HepG2 (cell line): ENCODE results near the gene TUT1. TPM values are rescaled to one million over a fixed set of nuclear protein-coding genes. Genes with fewer than 3 reads are reported as not detected.

ENCODE experiments used
- ATAC-seq: fragments of 200-7000 bp; cut with Tn5 transposase; 3 replicates; pipeline ENCODE4 v1.9.1; 2020; ENCODE audit warnings: mild to moderate bottlenecking, moderate library complexity
- BruUV-seq: library from RNA; stranded (reverse); fragments of 400-500 nt; replicated peaks from 2 replicates; lab custom pipeline; 2021; lab: Mats Ljungman, UMichigan
- CTCF ChIA-PET: fragments of 300-600 bp; formaldehyde crosslinking; extraction: SDS; loops from one replicate; lab custom pipeline; 2021; ENCODE audit warnings: low total read pairs, inconsistent platforms, low intra/inter-chr PET ratio; lab: Yijun Ruan, JAX
- POLR2A ChIA-PET: fragments of 350-600 bp; sonication (Branson Sonifier 250); formaldehyde crosslinking; loops from one replicate; lab custom pipeline; 2020; ENCODE audit warnings: antibody characterized with exemption, inconsistent platforms; lab: Yijun Ruan, JAX
- DNase-seq: peaks from one replicate; pipeline ENCODE4 v3.0.0-alpha.2; 2015; ENCODE audit warnings: low spot score
- FAIRE-seq: peaks from 3 replicates; lab custom pipeline; 2011; peaks lifted over from hg19 to GRCh38; lab: Jason Lieb, UNC
- H2AFZ ChIP-seq: one replicate; pipeline ENCODE4 v1.6.1; 2011; ENCODE audit warnings: low read length, inconsistent platforms
- H3K27ac ChIP-seq: fragments of 300-600 bp; 3 replicates; pipeline ENCODE4 v1.8.0; 2011; ENCODE audit warnings: mixed run types, mild to moderate bottlenecking, mixed read lengths, low read length, inconsistent platforms; ENCODE audit not compliant: insufficient read depth; ENCODE audit errors: extremely low read length
- H3K27me3 ChIP-seq, 2 experiments: fragments of 200-600 bp in 1 of 2; 2 replicates in 1 of 2; 3 replicates in 1 of 2; pipeline versions ENCODE4 v1.6.0 to v1.8.0; 2011; ENCODE audit warnings: low read length in 2 of 2, mild to moderate bottlenecking in 2 of 2, moderate library complexity in 2 of 2, inconsistent platforms in 1 of 2; ENCODE audit not compliant: insufficient read depth in 2 of 2, control insufficient read depth in 1 of 2
- H3K36me3 ChIP-seq, 2 experiments: fragments of 200-600 bp in 1 of 2; replicated peaks in 1 of 2; 2 replicates in 1 of 2; 3 replicates in 1 of 2; pipeline versions ENCODE4 v1.5.1 to v1.8.0; 2011; ENCODE audit warnings: low read length in 2 of 2, inconsistent platforms in 1 of 2; ENCODE audit not compliant: insufficient read depth in 2 of 2, control insufficient read depth in 1 of 2
- H3K4me1 ChIP-seq: 2 replicates; pipeline ENCODE4 v1.5.1; 2012; ENCODE audit warnings: low read length, inconsistent platforms; ENCODE audit not compliant: insufficient read depth
- H3K4me2 ChIP-seq: 2 replicates; pipeline ENCODE4 v1.6.0; 2011; ENCODE audit warnings: low read depth, low read length, inconsistent platforms
- H3K4me3 ChIP-seq, 3 experiments: fragments of 200-600 bp in 1 of 3; sonication (generic), shearing (Covaris generic) in 1 of 3; replicated peaks in 1 of 3; 2 replicates each; pipeline ENCODE4 v1.5.1; 2011 to 2016; ENCODE audit warnings: low read length in 3 of 3, inconsistent platforms in 2 of 3, low read depth in 2 of 3, mild to moderate bottlenecking in 2 of 3, control low read depth in 1 of 3, mixed read lengths in 1 of 3; ENCODE audit not compliant: insufficient read depth in 1 of 3
- H3K79me2 ChIP-seq: one replicate; pipeline ENCODE4 v1.6.1; 2011; ENCODE audit warnings: low read length, inconsistent platforms; ENCODE audit not compliant: insufficient read depth
- H3K9ac ChIP-seq: 2 replicates; pipeline ENCODE4 v1.6.0; 2011; ENCODE audit warnings: mild to moderate bottlenecking, low read depth, low read length, inconsistent platforms; ENCODE audit not compliant: insufficient read depth
- H3K9me3 ChIP-seq: 2 replicates; pipeline ENCODE4 v1.5.1; 2012; ENCODE audit warnings: mild to moderate bottlenecking, low read length
- H4K20me1 ChIP-seq: 2 replicates; pipeline ENCODE4 v1.6.0; 2011; ENCODE audit warnings: inconsistent platforms, mild to moderate bottlenecking, low read length, moderate library complexity; ENCODE audit not compliant: insufficient read depth
- AGO2 ChIP-seq: fragments of 200-400 bp; formaldehyde crosslinking; optimal IDR thresholded peaks from 2 replicates; pipeline ENCODE3; 2017; ENCODE audit warnings: mild to moderate bottlenecking, low read depth, low read length, moderate library complexity
- ELF3 ChIP-seq: IDR thresholded peaks from 2 replicates; pipeline ENCODE4 v1.6.1; 2016; ENCODE audit warnings: missing genetic modification reagents, missing compliant biosample characterization
- FOXC1 ChIP-seq: sonication (generic); formaldehyde crosslinking; IDR thresholded peaks from 2 replicates; pipeline ENCODE4 v1.8.0; 2022; ENCODE audit warnings: mild to moderate bottlenecking, missing genetic modification reagents, borderline replicate concordance
- HDAC1 ChIP-seq: sonication (generic); formaldehyde crosslinking; IDR thresholded peaks from 2 replicates; pipeline ENCODE4 v1.5.1; 2020; ENCODE audit warnings: mild to moderate bottlenecking, missing genetic modification reagents
- MEIS1 ChIP-seq: sonication (generic); formaldehyde crosslinking; IDR thresholded peaks from 2 replicates; pipeline ENCODE4 v1.9.0; 2021; ENCODE audit warnings: mild to moderate bottlenecking, missing genetic modification reagents, moderate library complexity, borderline replicate concordance
- NR2F1 ChIP-seq, 2 experiments: fragments of 450-650 bp in 1 of 2; formaldehyde crosslinking in 1 of 2; IDR thresholded peaks; 2 replicates each; pipeline versions ENCODE4 v1.5.0 to v1.6.1; 2016 to 2020; ENCODE audit warnings: mild to moderate bottlenecking in 1 of 2, missing compliant biosample characterization in 1 of 2, missing genetic modification reagents in 1 of 2, moderate library complexity in 1 of 2
- TAF15 ChIP-seq: fragments of 200-400 bp; formaldehyde crosslinking; IDR thresholded peaks from one replicate; pipeline ENCODE4 v1.6.1; 2018; ENCODE audit warnings: mild to moderate bottlenecking, low read depth, low read length; ENCODE audit not compliant: poor library complexity, severe bottlenecking
- ZFP36L2 ChIP-seq: sonication (generic); formaldehyde crosslinking; IDR thresholded peaks from 2 replicates; pipeline ENCODE4 v1.4.0; 2020; ENCODE audit warnings: missing genetic modification reagents
- ZFYVE20 ChIP-seq: sonication (generic); formaldehyde crosslinking; IDR thresholded peaks from 2 replicates; pipeline ENCODE4 v1.8.0; 2023; ENCODE audit warnings: low read depth, mild to moderate bottlenecking, moderate library complexity, missing genetic modification reagents, borderline replicate concordance
- ZNF142 ChIP-seq: sonication (generic); formaldehyde crosslinking; IDR thresholded peaks from 2 replicates; pipeline ENCODE4 v1.4.0; 2020; ENCODE audit warnings: missing genetic modification reagents
- ZNF660 ChIP-seq: sonication (generic); formaldehyde crosslinking; IDR thresholded peaks from 2 replicates; pipeline ENCODE4 v1.5.1; 2020; ENCODE audit warnings: mild to moderate bottlenecking, low read depth, missing genetic modification reagents, borderline replicate concordance
- ZNF678 ChIP-seq: sonication (generic); formaldehyde crosslinking; IDR thresholded peaks from 2 replicates; pipeline ENCODE4 v1.4.0; 2020; ENCODE audit warnings: mild to moderate bottlenecking, missing genetic modification reagents
- ZNF710 ChIP-seq: sonication (generic); formaldehyde crosslinking; IDR thresholded peaks from 2 replicates; pipeline ENCODE4 v1.5.0; 2020; ENCODE audit warnings: mild to moderate bottlenecking, missing genetic modification reagents, borderline replicate concordance
- ZNF724P ChIP-seq: sonication (generic); formaldehyde crosslinking; IDR thresholded peaks from 2 replicates; pipeline ENCODE4 v1.8.0; 2022; ENCODE audit warnings: missing genetic modification reagents, borderline replicate concordance
- WGBS: methylation state at CpG from one replicate; pipeline ENCODE4 v1.1.6; 2017; ENCODE audit warnings: low lambda C conversion rate; 5-methylcytosine and 5-hydroxymethylcytosine counted together
- in situ Hi-C: cut with HindIII; loops from 2 replicates; pipeline ENCODE4 v1.10.0; 2017; ENCODE audit warnings: low pct_unique_long_range_greater_than_20kb; ENCODE audit not compliant: extremely low pct_ligation_motif_present
- intact Hi-C: fragments of 100-400 bp; cut with micrococcal nuclease; formaldehyde crosslinking; loops from one replicate; pipeline ENCODE4 v1.10.0; 2022; ENCODE audit not compliant: unreplicated experiment
- polyA plus RNA-seq, 8 experiments: library from polyadenylated mRNA; depleted of rRNA in 3 of 8; stranded (reverse) in 7 of 8; unstranded in 1 of 8; fragments of >200 nt; fragmentation: Illumina TruSeq in 4 of 8; extraction: Trizol in 4 of 8; gene quantifications; 2 replicates each; pipeline versions ENCODE4 v1.2.1 to v1.2.3, GENCODE V29; 2011 to 2016; ENCODE audit warnings: low read depth in 4 of 8, missing spikeins in 1 of 8, mixed read lengths in 1 of 8; ENCODE audit not compliant: insufficient read depth in 1 of 8
- total RNA-seq, 5 experiments: library from RNA; depleted of rRNA; stranded (reverse); fragments of >200 nt; fragmentation: Illumina TruSeq; extraction: Trizol; gene quantifications; 2 replicates each; pipeline ENCODE4 v1.2.3, GENCODE V29; 2016; ENCODE audit warnings: low read depth in 1 of 5

TUT1 gene
- total and polyA plus RNA-seq, 2 of the 13 experiments (the other 11 are each of a cell fraction or from before 2014, with no cell fraction given): 9.7 to 14.3 TPM

- DNase-seq: no peak
- TF ChIP-seq ZNF660 (CRISPR knock-in tag) (no peak), TAF15 (no peak), MEIS1 (CRISPR knock-in tag) (peak; percentile 24; the same call in 1 of the 2 replicates), AGO2 (peak; percentile 69), ZNF724P (peak; percentile 75; the same call in 1 of the 2 replicates), NR2F1 (CRISPR knock-in tag; IDR thresholded peaks at IDR 0.05) (no peak), ZFP36L2 (CRISPR knock-in tag) (peak; percentile 39; the same call in 1 of the 2 replicates), ZNF678 (CRISPR knock-in tag) (0 out of 2 replicates have a peak, but pooled peaks have one; percentile 19), ELF3 (0 out of 2 replicates have a peak, but pooled peaks have one; percentile 7), ZFYVE20 (CRISPR knock-in tag) (no peak), FOXC1 (CRISPR knock-in tag) (peak; percentile 19; the same call in 1 of the 2 replicates), ZNF710 (CRISPR knock-in tag) (peak; percentile 10; the same call in 1 of the 2 replicates), ZNF142 (CRISPR knock-in tag) (peak; percentile 84; the same call in 1 of the 2 replicates), HDAC1 (CRISPR knock-in tag) (peak; percentile 9)
These were observed 44.2 kb downstream of the TUT1 start for GRCh38 chr11:62546929-62547625.

More at GRCh38 chr11:62546929-62547625, 44.2 kb downstream of the TUT1 start:
- no peak for FAIRE-seq
- under 1% methylated on average over 24 of the region's 40 CpGs for WGBS
- POLR2A ChIA-PET: interaction anchor here (0.6 to 4.8 kb wide), 28 partner anchors 9 to 732 kb away, joined by 3 to 45 read pairs (median 5); partner anchors contain the start of genes C11orf98, CSKMT, EEF1G and HNRNPUL2
- H3K9ac ChIP-seq: peak overlapping the region; percentile 96
- peak overlapping the region; percentile 99 for H3K4me2 ChIP-seq
- H4K20me1 ChIP-seq: peaks cover 33% of the 10 kb centered on the region
- ATAC-seq: peak; percentile 20
- no peaks in the 10 kb centered on the region; a peak in 1 of 5 replicates for H3K36me3 ChIP-seq
- H2AFZ ChIP-seq: no peak overlapping the region
- H3K27me3 ChIP-seq: no peaks in the 10 kb centered on the region
- peak overlapping the region; percentile 79 to 93 (median 79) for H3K4me3 ChIP-seq
- peaks cover 71% of the 10 kb centered on the region for H3K4me1 ChIP-seq
- H3K9me3 ChIP-seq: no peaks in the 10 kb centered on the region
- H3K79me2 ChIP-seq: peaks cover 44% of the 10 kb centered on the region
- no TSS peak for BruUV-seq
- intact Hi-C loops (loop anchor here (10.0 kb wide), 1 partner anchor 152 kb away; no protein-coding TSS in a partner anchor), in situ Hi-C loops (no loop called here)
- CTCF ChIA-PET: interaction anchor here (1.5 kb wide), 1 partner anchor 50 kb away, joined by 3 read pairs; no protein-coding TSS in a partner anchor
- H3K27ac ChIP-seq: peak overlapping the region; percentile 96
